NT2/D1 (cell line): ENCODE results near the gene RAPGEF4.

Experiments used
- SUZ12 ChIP-seq: IDR thresholded peaks from 2 replicates; pipeline ENCODE4 v1.6.1; 2011; ENCODE audit not compliant: insufficient read length, insufficient read depth; ENCODE audit errors: extremely low read depth
- YY1 ChIP-seq: IDR thresholded peaks from 2 replicates; pipeline ENCODE4 v1.6.1; 2011; ENCODE audit not compliant: insufficient read length, insufficient read depth
- ZNF274 ChIP-seq: IDR thresholded peaks from 2 replicates; pipeline ENCODE4 v1.6.1; 2011; ENCODE audit warnings: mild to moderate bottlenecking, low read depth, low read length

- TF ChIP-seq ZNF274, result no peak
- TF ChIP-seq YY1, result no peak
- no peak for TF ChIP-seq SUZ12
These were observed 24.5 kb upstream of the RAPGEF4 start for GRCh38 chr2:172711110-172711509.
